Keratinocyte (primary cell): Measurements from ENCODE around the gene MVB12B. TPM values are rescaled to one million over a fixed set of nuclear protein-coding genes. Genes with fewer than 3 reads are reported as not detected.

ENCODE experiments used
- DNase-seq: peaks from one replicate; pipeline ENCODE4 v3.0.0-alpha.2; 2011; ENCODE audit warnings: low read depth, missing footprints, low spot score
- FAIRE-seq: peaks from 2 replicates; lab custom pipeline; 2011; peaks lifted over from hg19 to GRCh38; lab: Jason Lieb, UNC
- H2AFZ ChIP-seq: 2 replicates; pipeline ENCODE4 v1.6.0; 2012; ENCODE audit warnings: low read length, control low read depth, inconsistent platforms; ENCODE audit not compliant: control insufficient read depth
- H3K27ac ChIP-seq: 2 replicates; pipeline ENCODE4 v1.5.1; 2011; ENCODE audit warnings: low read length; ENCODE audit not compliant: control insufficient read depth, insufficient read depth
- H3K27me3 ChIP-seq: 3 replicates; pipeline ENCODE4 v1.6.0; 2011; ENCODE audit warnings: low read length; ENCODE audit not compliant: control insufficient read depth, insufficient read depth; ENCODE audit errors: extremely low read depth
- H3K36me3 ChIP-seq, 2 experiments: 2 replicates in 1 of 2; 3 replicates in 1 of 2; pipeline ENCODE4 v1.5.1; 2011; ENCODE audit warnings: low read length in 2 of 2, mild to moderate bottlenecking in 1 of 2; ENCODE audit not compliant: control insufficient read depth in 2 of 2, insufficient read depth in 2 of 2; ENCODE audit errors: extremely low read depth in 1 of 2
- H3K4me1 ChIP-seq: 3 replicates; pipeline ENCODE4 v1.5.1; 2011; ENCODE audit warnings: low read length; ENCODE audit not compliant: control insufficient read depth, insufficient read depth; ENCODE audit errors: extremely low read depth
- H3K4me2 ChIP-seq: 3 replicates; pipeline ENCODE4 v1.6.0; 2011; ENCODE audit warnings: low read depth, low read length; ENCODE audit not compliant: control insufficient read depth, insufficient read depth; ENCODE audit errors: extremely low read depth
- H3K4me3 ChIP-seq, 3 experiments: fragments of 200-600 bp in 1 of 3; sonication (generic) in 1 of 3; 2 replicates in 2 of 3; 3 replicates in 1 of 3; pipeline ENCODE4 v1.5.1; 2011 to 2016; ENCODE audit warnings: low read length in 3 of 3, mild to moderate bottlenecking in 3 of 3, control low read depth in 2 of 3, inconsistent platforms in 1 of 3, low read depth in 1 of 3, mixed read lengths in 1 of 3, mixed run types in 1 of 3, moderate library complexity in 1 of 3; ENCODE audit not compliant: control insufficient read depth in 2 of 3, insufficient read depth in 2 of 3; ENCODE audit errors: extremely low read depth in 1 of 3
- H3K79me2 ChIP-seq: 2 replicates; pipeline ENCODE4 v1.6.0; 2012; ENCODE audit warnings: low read length; ENCODE audit not compliant: control insufficient read depth, insufficient read depth
- H3K9ac ChIP-seq: 3 replicates; pipeline ENCODE4 v1.6.0; 2011; ENCODE audit warnings: low read length; ENCODE audit not compliant: control insufficient read depth, insufficient read depth; ENCODE audit errors: extremely low read depth
- H3K9me1 ChIP-seq: 3 replicates; pipeline ENCODE4 v1.6.0; 2011; ENCODE audit warnings: low read length; ENCODE audit not compliant: control insufficient read depth, insufficient read depth; ENCODE audit errors: extremely low read depth
- H3K9me3 ChIP-seq: 2 replicates; pipeline ENCODE4 v1.5.1; 2012; ENCODE audit warnings: low read depth, low read length; ENCODE audit not compliant: control insufficient read depth
- H4K20me1 ChIP-seq: 3 replicates; pipeline ENCODE4 v1.6.0; 2011; ENCODE audit warnings: low read length; ENCODE audit not compliant: control insufficient read depth, insufficient read depth; ENCODE audit errors: extremely low read depth
- CTCF ChIP-seq, 3 experiments: IDR thresholded peaks in 1 of 3; conservative IDR thresholded peaks in 1 of 3; optimal IDR thresholded peaks in 1 of 3; 2 replicates in 2 of 3; 3 replicates in 1 of 3; pipeline versions ENCODE3 to v1.5.1; 2011; ENCODE audit warnings: low read length in 3 of 3, mild to moderate bottlenecking in 3 of 3, moderate library complexity in 2 of 3, control low read depth in 1 of 3, inconsistent platforms in 1 of 3; ENCODE audit not compliant: insufficient read depth in 2 of 3; ENCODE audit errors: extremely low read depth in 1 of 3
- EZH2 ChIP-seq: IDR thresholded peaks from one replicate; pipeline ENCODE4 v1.6.1; 2012; ENCODE audit warnings: inconsistent platforms, mild to moderate bottlenecking, low read length, moderate library complexity
- dilution Hi-C: fragments of 300-500 bp; cut with MboI; formaldehyde crosslinking; loops from one replicate; pipeline ENCODE4 v1.7.0; 2020; ENCODE audit warnings: low sequenced_read_pairs; ENCODE audit not compliant: extremely low pct_ligation_motif_present
- polyA plus RNA-seq, 5 experiments: library from polyadenylated mRNA; depleted of rRNA in 3 of 5; stranded (reverse) in 3 of 5; stranded (forward) in 1 of 5; unstranded in 1 of 5; fragments of >200 nt; gene quantifications; 1 replicate in 1 of 5; 2 replicates in 3 of 5; 3 replicates in 1 of 5; pipeline versions ENCODE4 v1.2.1 to v1.2.3, GENCODE V29; 2011 to 2012; ENCODE audit warnings: missing spikeins in 2 of 5, low read depth in 1 of 5, low replicate concordance in 1 of 5

MVB12B gene
- polyA plus RNA-seq, 1 donor (not counting 4 experiments of a cell fraction or from before 2014, with no cell fraction given) = 1.2 TPM

DNA sequence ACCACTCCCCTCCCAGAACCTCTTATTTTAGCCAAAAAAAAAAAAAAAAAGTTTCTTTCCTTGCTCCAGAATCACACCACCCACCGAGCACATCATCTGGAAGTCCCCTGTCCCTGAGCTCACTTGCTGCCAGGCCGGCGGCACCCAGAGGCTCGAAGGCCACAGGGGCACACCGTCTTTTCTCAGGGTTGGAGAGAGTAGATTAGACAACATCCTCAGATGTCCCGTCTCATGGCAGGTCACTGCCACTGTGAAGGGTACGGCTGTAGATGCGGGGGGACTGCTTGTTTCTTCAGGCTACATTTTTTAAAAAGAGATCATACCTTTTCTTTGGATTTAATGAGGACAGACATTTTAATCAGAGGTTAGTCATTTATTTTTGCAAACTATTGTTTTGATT lies 109.0 kb downstream of the MVB12B start:
- Histone ChIP-seq H4K20me1 (no peaks in the 10 kb centered on the region), H3K9me3 (no peaks in the 10 kb centered on the region), H2AFZ (no peak overlapping the region), H3K9me1 (no peaks in the 10 kb centered on the region), H3K4me3 (no peak overlapping the region), H3K4me2 (no peak overlapping the region), H3K27ac (no peak overlapping the region), H3K4me1 (peaks cover 3% of the 10 kb centered on the region), H3K79me2 (no peaks in the 10 kb centered on the region), H3K27me3 (no peaks in the 10 kb centered on the region), H3K9ac (no peak overlapping the region), H3K36me3 (no peaks in the 10 kb centered on the region)
- no peak for FAIRE-seq
- no peak for DNase-seq
- no peak for TF ChIP-seq CTCF (optimal IDR thresholded peaks at IDR 0.05 in 1 of 3, IDR thresholded peaks at IDR 0.05 in 1 of 3, conservative IDR thresholded peaks at IDR 0.05 in 1 of 3; ENCODE audit: extremely low read depth in 1 of 3, insufficient read depth in 2 of 3, low read length in 3 of 3)
- no peak for TF ChIP-seq EZH2
- dilution Hi-C loops = no loop called here

DNA sequence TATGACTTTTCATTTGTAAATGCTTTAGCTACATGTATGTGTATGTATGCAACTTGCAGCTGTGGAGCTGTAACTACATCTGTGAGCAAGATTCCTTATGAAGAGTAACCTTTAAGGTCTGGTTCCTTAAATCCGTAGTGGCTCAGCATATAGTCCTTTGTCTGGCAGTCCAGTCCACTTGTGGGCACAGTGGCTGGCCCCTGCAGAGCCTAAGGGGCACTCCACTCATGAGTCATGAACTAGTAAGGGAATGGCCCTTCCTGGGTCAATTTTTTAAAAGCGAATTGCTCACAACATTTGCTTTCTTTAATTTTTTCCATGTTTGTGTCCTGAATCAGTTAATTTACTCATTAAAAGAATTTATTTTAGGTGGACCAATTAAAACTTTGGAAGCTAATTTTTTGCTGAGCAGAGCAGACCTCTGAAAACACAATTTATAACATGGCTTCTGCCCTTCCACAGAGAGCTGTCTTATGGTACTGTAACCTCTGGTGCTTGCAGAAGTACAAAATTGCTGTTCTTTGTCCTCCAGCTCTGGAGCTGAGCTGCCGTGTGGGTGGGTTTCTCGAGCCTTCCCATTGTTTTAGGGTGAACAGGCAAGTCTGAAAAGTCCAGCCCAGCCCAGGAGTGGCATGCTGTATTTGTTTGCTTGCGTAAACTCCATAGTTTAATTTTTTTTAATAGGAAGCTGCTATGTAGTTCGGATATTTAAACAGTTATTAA lies 110.1 kb downstream of the MVB12B start:
- Histone ChIP-seq H3K27ac (no peak overlapping the region), H2AFZ (no peak overlapping the region), H3K4me3 (no peak overlapping the region), H3K27me3 (no peaks in the 10 kb centered on the region), H3K9me3 (no peaks in the 10 kb centered on the region), H3K9me1 (no peaks in the 10 kb centered on the region), H3K79me2 (no peaks in the 10 kb centered on the region), H3K4me2 (no peak overlapping the region), H3K9ac (no peak overlapping the region), H4K20me1 (no peaks in the 10 kb centered on the region), H3K36me3 (no peaks in the 10 kb centered on the region), H3K4me1 (peaks cover 3% of the 10 kb centered on the region)
- TF ChIP-seq CTCF (optimal IDR thresholded peaks at IDR 0.05 in 1 of 3, IDR thresholded peaks at IDR 0.05 in 1 of 3, conservative IDR thresholded peaks at IDR 0.05 in 1 of 3; ENCODE audit: extremely low read depth in 1 of 3, insufficient read depth in 2 of 3, low read length in 3 of 3) (no peak), EZH2 (no peak)
- DNase-seq (no peak), FAIRE-seq (no peak)
- dilution Hi-C loops = no loop called here
